CD4-positive, alpha-beta T cell treated with Interleukin-6 for 4 hours (primary cell): ENCODE measurements around the gene SSBP4.

Experiments
- DNase-seq: peaks from one replicate; pipeline ENCODE4 v3.0.0-alpha.2; 2020; ENCODE audit warnings: mixed read lengths

SSBP4 gene

GRCh38 chr19:18434411-18435175 lies 15.4 kb downstream of the SSBP4 start:
- DNase-seq, result no peak

GRCh38 chr19:18435178-18435841 lies 16.1 kb downstream of the SSBP4 start:
- no peak for DNase-seq

GRCh38 chr19:18435842-18436670 lies 16.9 kb downstream of the SSBP4 start:
- no peak for DNase-seq

- DNase-seq, result peak; percentile 90
Observed at GRCh38 chr19:18436671-18437490, 17.7 kb downstream of the SSBP4 start.

- DNase-seq, result peak; percentile 72
Observed at GRCh38 chr19:18437491-18438330, 18.5 kb downstream of the SSBP4 start, which contains the start of gene ISYNA1. TSS of gene ISYNA1 (minus strand) at chr19:18438133. CDS start at chr19:18437979, 154 bp downstream.

GRCh38 chr19:18438331-18439024 lies 19.3 kb downstream of the SSBP4 start:
- no peak for DNase-seq

- no peak for DNase-seq
Observed at GRCh38 chr19:18439025-18439909, 20.1 kb downstream of the SSBP4 start.

GRCh38 chr19:18439910-18440237 lies 20.7 kb downstream of the SSBP4 start:
- DNase-seq, result no peak

GRCh38 chr19:18440415-18440877 lies 21.2 kb downstream of the SSBP4 start:
- DNase-seq, result peak; percentile 51

- no peak for DNase-seq
Observed at GRCh38 chr19:18440936-18441803, 22.0 kb downstream of the SSBP4 start.

GRCh38 chr19:18441804-18442788 lies 22.9 kb downstream of the SSBP4 start:
- peak; percentile 27 for DNase-seq

GRCh38 chr19:18442941-18443340 lies 23.7 kb downstream of the SSBP4 start:
- DNase-seq, result no peak

GRCh38 chr19:18443406-18443805 lies 24.2 kb downstream of the SSBP4 start:
- no peak for DNase-seq

GRCh38 chr19:18443831-18444230 lies 24.6 kb downstream of the SSBP4 start:
- no peak for DNase-seq

- DNase-seq, result no peak
Observed at GRCh38 chr19:18444513-18444912, 25.3 kb downstream of the SSBP4 start.

- DNase-seq, result no peak
Observed at GRCh38 chr19:18445262-18445948, 26.2 kb downstream of the SSBP4 start.
